ENCODE results near the gene TIPRL. TPM values are rescaled to one million over a fixed set of nuclear protein-coding genes. Genes with fewer than 3 reads are reported as not detected.
"Not testable (repeated sequence)": the region's sequence is repeated elsewhere in the genome, so short reads cannot be mapped to it uniquely, and the experiment has no call there.

TIPRL gene
- total and polyA plus RNA-seq, 7 donors: 19.3 to 31.0 (median 30.7) TPM

- intact Hi-C loops (cut with DNase I): no loop called here
- WGBS, 2 donors: 65 to 72% methylated on average over 3 to 4 of the region's 5 CpGs
- H3K4me3 ChIP-seq: no peak overlapping the region
- TF ChIP-seq POLR2A (IDR thresholded peaks at IDR 0.05): no peak
- no peak for TF ChIP-seq CTCF (IDR thresholded peaks at IDR 0.05)
- TF ChIP-seq POLR2AphosphoS5 (IDR thresholded peaks at IDR 0.05): no peak
- TF ChIP-seq EP300 (IDR thresholded peaks at IDR 0.05): no peak
- H3K4me1 ChIP-seq: peaks cover 0 to 9% (median 4%) of the 10 kb centered on the region in 4 donors
- H3K27me3 ChIP-seq: no peaks in the 10 kb centered on the region
- H3K36me3 ChIP-seq: no peaks in the 10 kb centered on the region
- no peaks in the 10 kb centered on the region for H3K9me3 ChIP-seq
- H3K27ac ChIP-seq: no peak overlapping the region
- DNase-seq: no peak
Measured at GRCh38 chr1:168146160-168146539, 32.6 kb upstream of the TIPRL start.

GRCh38 chr1:168146626-168147025 is 32.1 kb upstream of the TIPRL start:
- intact Hi-C loops (cut with DNase I): no loop called here

GRCh38 chr1:168148916-168149315 is 29.8 kb upstream of the TIPRL start:
- no peak for DNase-seq
- Histone ChIP-seq H3K4me3 (peak overlapping the region in 1 of 4 donors; percentile 8), H3K36me3 (no peaks in the 10 kb centered on the region), H3K9me3 (no peaks in the 10 kb centered on the region), H3K27ac (peak overlapping the region; percentile 41 to 72 (median 61)), H3K27me3 (no peaks in the 10 kb centered on the region), H3K4me1 (peaks cover 0 to 9% (median 4%) of the 10 kb centered on the region in 4 donors)
- intact Hi-C loops (cut with DNase I): no loop called here
- WGBS, 2 donors: 47 to 79% methylated on average over 4 of the region's 4 CpGs
- TF ChIP-seq EP300 (IDR thresholded peaks at IDR 0.05): no peak

More at GRCh38 chr1:168146626-168147025, 32.1 kb upstream of the TIPRL start:
- TF ChIP-seq EP300 (IDR thresholded peaks at IDR 0.05) (no peak), CTCF (IDR thresholded peaks at IDR 0.05) (no peak), POLR2A (IDR thresholded peaks at IDR 0.05) (no peak), POLR2AphosphoS5 (IDR thresholded peaks at IDR 0.05) (no peak)
- no peaks in the 10 kb centered on the region for H3K36me3 ChIP-seq
- H3K27ac ChIP-seq: no peak overlapping the region
- H3K4me1 ChIP-seq: peaks cover 0 to 9% (median 4%) of the 10 kb centered on the region in 4 donors
- no peaks in the 10 kb centered on the region for H3K27me3 ChIP-seq
- no peak for DNase-seq
- H3K9me3 ChIP-seq: no peaks in the 10 kb centered on the region
- WGBS, 2 donors: 77 to 89% methylated on average over 11 of the region's 11 CpGs
- no peak overlapping the region for H3K4me3 ChIP-seq

GRCh38 chr1:168150283-168150682 is 28.5 kb upstream of the TIPRL start:
- Histone ChIP-seq H3K36me3 (no peaks in the 10 kb centered on the region), H3K9me3 (no peaks in the 10 kb centered on the region), H3K4me3 (no peak overlapping the region), H3K27ac (no peak overlapping the region), H3K27me3 (no peaks in the 10 kb centered on the region), H3K4me1 (peaks cover 0 to 9% (median 4%) of the 10 kb centered on the region in 4 donors)
- 95 to 100% methylated on average over 1 of the region's 1 CpG for WGBS, 2 donors
- TF ChIP-seq POLR2A (IDR thresholded peaks at IDR 0.05): no peak
- no peak for TF ChIP-seq CTCF (IDR thresholded peaks at IDR 0.05)
- no peak for TF ChIP-seq POLR2AphosphoS5 (IDR thresholded peaks at IDR 0.05)
- no peak for TF ChIP-seq EP300 (IDR thresholded peaks at IDR 0.05)
- DNase-seq: no peak
- intact Hi-C loops (cut with DNase I): no loop called here

GRCh38 chr1:168151935-168152334 is 26.8 kb upstream of the TIPRL start:
- intact Hi-C loops (cut with DNase I): no loop called here
- 60 to 81% methylated on average over 4 of the region's 4 CpGs for WGBS, 2 donors
- no peak overlapping the region for H3K4me3 ChIP-seq
- H3K27ac ChIP-seq: no peak overlapping the region
- peaks cover 0 to 9% (median 4%) of the 10 kb centered on the region in 4 donors for H3K4me1 ChIP-seq
- H3K27me3 ChIP-seq: no peaks in the 10 kb centered on the region
- H3K36me3 ChIP-seq: no peaks in the 10 kb centered on the region
- DNase-seq: no peak
- TF ChIP-seq EP300 (IDR thresholded peaks at IDR 0.05): no peak
- TF ChIP-seq POLR2AphosphoS5 (IDR thresholded peaks at IDR 0.05): no peak
- H3K9me3 ChIP-seq: no peaks in the 10 kb centered on the region

- H3K4me1 ChIP-seq; H3K4me3 ChIP-seq; H3K27ac ChIP-seq; DNase-seq; H3K36me3 ChIP-seq; intact Hi-C loops (cut with DNase I); H3K9me3 ChIP-seq; H3K27me3 ChIP-seq: not testable (repeated sequence)
- 62 to 63% methylated on average over 4 of the region's 4 CpGs for WGBS, 2 donors
Measured at GRCh38 chr1:168154707-168155106, 24.1 kb upstream of the TIPRL start.
